Measurements from ENCODE around the gene WBP2. TPM values are rescaled to one million over a fixed set of nuclear protein-coding genes. Genes with fewer than 3 reads are reported as not detected.

The WBP2 gene
- total RNA-seq, 1 experiment from 2014 or later: 132 TPM

GRCh38 chr17:75844530-75845057 lies 10.5 kb downstream of the WBP2 start:
- Histone ChIP-seq H3K9me3 (ENCODE audit: control insufficient read depth in 1 of 2, insufficient read depth in 1 of 2, low read depth in 1 of 2, low read length in 2 of 2) (no peaks in the 10 kb centered on the region), H3K9me2 (ENCODE audit: insufficient read depth) (no peaks in the 10 kb centered on the region), H3K27ac (ENCODE audit: low read depth, low read length) (peak overlapping the region; percentile 88), H3K4me1 (ENCODE audit: control insufficient read depth in 1 of 2, insufficient read depth in 2 of 2, low read length in 2 of 2) (peaks cover 33 to 63% of the 10 kb centered on the region in 2 experiments), H3K36me3 (ENCODE audit: control insufficient read depth in 1 of 2, insufficient read depth in 2 of 2, low read length in 2 of 2) (peaks cover 18 to 19% of the 10 kb centered on the region in 2 experiments; a peak in 3 of 4 replicates), H3K79me2 (ENCODE audit: insufficient read depth, low read length) (no peaks in the 10 kb centered on the region), H3K4me2 (ENCODE audit: low read length) (peak overlapping the region; percentile 99), H3K27me3 (ENCODE audit: insufficient read depth, low read length) (no peaks in the 10 kb centered on the region), H4K20me1 (ENCODE audit: insufficient read depth) (no peaks in the 10 kb centered on the region), H3K9ac (ENCODE audit: low read length) (peak overlapping the region; percentile 86), H3K4me3 (replicated peaks in 1 of 2; ENCODE audit: low read depth in 1 of 2, low read length in 2 of 2) (peak overlapping the region; percentile 46 to 57), H2AFZ (ENCODE audit: low read depth, low read length, poor library complexity, severe bottlenecking) (no peak overlapping the region)
- intact Hi-C loops (cut with micrococcal nuclease): loop anchor here (1.0 to 2.0 kb wide), 2 partner anchors 11 to 60 kb away; partner anchors contain the start of genes UNK and WBP2
- ChIA-PET POLR2A (interaction anchor here (0.7 to 3.3 kb wide), 10 partner anchors 11 to 68 kb away, joined by 3 to 42 read pairs (median 6); partner anchors contain the start of genes UNK and WBP2), RAD21 (ENCODE audit: low non-redundant PET in 1 of 2, low total read pairs in 2 of 2, uncharacterized antibody in 2 of 2, unreplicated experiment in 2 of 2) (interaction anchor here (1.1 to 1.4 kb wide), 2 partner anchors 10 to 69 kb away, joined by 3 to 4 read pairs; no protein-coding TSS in a partner anchor), CTCF (interaction anchor here (0.9 to 3.3 kb wide), 13 partner anchors 11 to 212 kb away, joined by 3 to 46 read pairs (median 5); partner anchors contain the start of gene WBP2)
- BruUV-seq (replicated peaks): no TSS peak
- DNase-seq (ENCODE audit: low read depth, low spot score) (peak; percentile 85), ATAC-seq (peak; percentile 82)
- TF ChIP-seq RAD21 (IDR thresholded peaks at IDR 0.05; ENCODE audit: low read depth) (no peak), EZH2phosphoT487 (IDR thresholded peaks at IDR 0.05; ENCODE audit: borderline replicate concordance) (no peak), FOSL1 (IDR thresholded peaks at IDR 0.05; ENCODE audit: low read depth) (no peak), TCF7L2 (IDR thresholded peaks at IDR 0.05; ENCODE audit: borderline replicate concordance, extremely low read depth, insufficient read depth, insufficient read length) (no peak), CEBPB (IDR thresholded peaks at IDR 0.05; ENCODE audit: low read depth) (no peak), SP1 (IDR thresholded peaks at IDR 0.05; ENCODE audit: low read depth) (peak; percentile 93; the same call in 1 of the 2 replicates), ZBTB33 (IDR thresholded peaks at IDR 0.05; ENCODE audit: extremely low read depth, insufficient replicate concordance, low read length) (peak; percentile 67), REST (IDR thresholded peaks at IDR 0.05; ENCODE audit: low read depth) (no peak), ELF1 (IDR thresholded peaks at IDR 0.05; ENCODE audit: borderline replicate concordance, low read depth) (no peak), ZFX (IDR thresholded peaks at IDR 0.05) (no peak), EZH2 (IDR thresholded peaks at IDR 0.05) (no peak), SIN3A (IDR thresholded peaks at IDR 0.05; ENCODE audit: low read depth) (no peak), EGR1 (IDR thresholded peaks at IDR 0.05; ENCODE audit: low read depth) (no peak), CBX3 (IDR thresholded peaks at IDR 0.05; ENCODE audit: low read depth) (no peak), ZNF274 (IDR thresholded peaks at IDR 0.05; ENCODE audit: low read depth, low read length) (no peak), YY1 (IDR thresholded peaks at IDR 0.05; ENCODE audit: extremely low read depth, insufficient replicate concordance, low read depth, low read length) (peak; percentile 50), POLR2A (IDR thresholded peaks at IDR 0.05; ENCODE audit: borderline replicate concordance, extremely low read depth, insufficient read depth, insufficient read length) (no peak), CTCF (IDR thresholded peaks at IDR 0.05 in 2 of 3, conservative IDR thresholded peaks at IDR 0.05 in 1 of 3; ENCODE audit: borderline replicate concordance in 1 of 3, insufficient read depth in 1 of 3, low read depth in 2 of 3, low read length in 2 of 3) (no peak), MAX (IDR thresholded peaks at IDR 0.05) (no peak; the same call in 1 of the 2 replicates), SRF (IDR thresholded peaks at IDR 0.05; ENCODE audit: low read depth) (no peak), JUND (IDR thresholded peaks at IDR 0.05) (no peak)

All from HCT116 (cell line).